GM23248 (cell line): Measurements from ENCODE around the gene CCND2. TPM values are rescaled to one million over a fixed set of nuclear protein-coding genes. Genes with fewer than 3 reads are reported as not detected.

ENCODE experiments used
- DNase-seq: peaks from one replicate; pipeline ENCODE4 v3.0.0-alpha.2; 2015
- H2AFZ ChIP-seq: fragments of 200-600 bp; sonication (generic); 2 replicates; pipeline ENCODE4 v1.6.1; 2016; ENCODE audit warnings: antibody characterized with exemption
- H3F3A ChIP-seq: fragments of 200-600 bp; sonication (generic); 2 replicates; pipeline ENCODE4 v1.6.1; 2016; ENCODE audit warnings: mild to moderate bottlenecking, antibody characterized with exemption, mixed run types; ENCODE audit not compliant: insufficient read depth
- H3K27ac ChIP-seq: fragments of 200-600 bp; sonication (generic); 2 replicates; pipeline ENCODE4 v1.5.1; 2016; ENCODE audit warnings: mild to moderate bottlenecking
- H3K27me3 ChIP-seq: fragments of 200-600 bp; sonication (generic); replicated peaks from 2 replicates; pipeline ENCODE4 v1.6.1; 2016; ENCODE audit warnings: mild to moderate bottlenecking; ENCODE audit not compliant: insufficient read depth
- H3K36me3 ChIP-seq: fragments of 200-600 bp; sonication (generic); 2 replicates; pipeline ENCODE4 v1.6.1; 2016; ENCODE audit warnings: low read depth, mild to moderate bottlenecking
- H3K4me1 ChIP-seq: fragments of 200-600 bp; sonication (generic); 2 replicates; pipeline ENCODE4 v1.6.1; 2016; ENCODE audit warnings: mild to moderate bottlenecking; ENCODE audit not compliant: insufficient read depth
- H3K4me2 ChIP-seq: fragments of 200-600 bp; sonication (generic); one replicate; pipeline ENCODE4 v1.6.1; 2016; ENCODE audit warnings: mild to moderate bottlenecking; ENCODE audit not compliant: unreplicated experiment
- H3K4me3 ChIP-seq: fragments of 200-600 bp; sonication (generic); 2 replicates; pipeline ENCODE4 v1.5.1; 2016; ENCODE audit warnings: mild to moderate bottlenecking
- H3K79me2 ChIP-seq: fragments of 200-600 bp; sonication (generic); 2 replicates; pipeline ENCODE4 v1.6.1; 2016; ENCODE audit warnings: mild to moderate bottlenecking; ENCODE audit not compliant: insufficient read depth
- H3K9ac ChIP-seq: fragments of 200-600 bp; sonication (generic); 2 replicates; pipeline ENCODE4 v1.6.1; 2016; ENCODE audit warnings: mild to moderate bottlenecking
- H3K9me2 ChIP-seq: fragments of 200-600 bp; sonication (generic); 2 replicates; pipeline ENCODE4 v1.6.1; 2016; ENCODE audit warnings: mixed run types, mild to moderate bottlenecking, moderate library complexity; ENCODE audit not compliant: insufficient read depth
- H3K9me3 ChIP-seq: fragments of 200-600 bp; sonication (generic); one replicate; pipeline ENCODE4 v1.6.1; 2017; ENCODE audit warnings: low read depth
- H4K20me1 ChIP-seq: fragments of 200-600 bp; sonication (generic); 2 replicates; pipeline ENCODE4 v1.6.0; 2016; ENCODE audit not compliant: insufficient read depth
- EZH2 ChIP-seq: fragments of 200-600 bp; sonication (generic); IDR thresholded peaks from 2 replicates; pipeline ENCODE4 v1.6.1; 2018; ENCODE audit warnings: antibody characterized with exemption, mild to moderate bottlenecking; ENCODE audit not compliant: insufficient read depth, poor library complexity, severe bottlenecking
- EZH2phosphoT487 ChIP-seq: fragments of 200-600 bp; sonication (generic); IDR thresholded peaks from 2 replicates; pipeline ENCODE4 v1.6.1; 2018; ENCODE audit warnings: antibody characterized with exemption, moderate library complexity, mild to moderate bottlenecking, low read depth; ENCODE audit not compliant: insufficient read depth
- WGBS, 2 experiments: methylation state at CpG; one replicate each; pipeline ENCODE4 v1.1.6; 2015 to 2017; ENCODE audit warnings: low lambda C conversion rate in 2 of 2, low coverage in 1 of 2; ENCODE audit errors: missing lambda C conversion rate in 2 of 2; 5-methylcytosine and 5-hydroxymethylcytosine counted together
- in situ Hi-C: fragments of 300-500 bp; cut with MboI; formaldehyde crosslinking; loops from 2 replicates; pipeline ENCODE4 v1.15.0; 2020
- polyA plus RNA-seq: library from polyadenylated mRNA; unstranded; fragments of >200 nt; fragmentation: Nextera tagmentation; extraction: Ambion mirVana; gene quantifications from 2 replicates; pipeline ENCODE4 v1.2.1, GENCODE V29; 2016
- total RNA-seq: library from RNA; depleted of rRNA; stranded (reverse); fragments of >200 nt; shearing (Covaris generic); gene quantifications from 2 replicates; pipeline ENCODE4 v1.2.3, GENCODE V29; 2014

Gene CCND2
- total and polyA plus RNA-seq, 2 experiments from 2014 or later = 2.9 to 4.9 TPM

- H3K9ac ChIP-seq = peak overlapping the region; percentile 68; the same call in 1 of the 2 replicates
- peak overlapping the region; percentile 53 for H2AFZ ChIP-seq
- H3K4me2 ChIP-seq = peak overlapping the region; percentile 76
- 24 to 26% methylated on average over 14 of the region's 14 CpGs for WGBS, 2 experiments
- H3K4me1 ChIP-seq = no peaks in the 10 kb centered on the region
- no peak for TF ChIP-seq EZH2phosphoT487
- TF ChIP-seq EZH2 = no peak
- peaks cover 79% of the 10 kb centered on the region for H3K27me3 ChIP-seq
- H4K20me1 ChIP-seq = no peaks in the 10 kb centered on the region
- no peaks in the 10 kb centered on the region for H3K79me2 ChIP-seq
- no peaks in the 10 kb centered on the region for H3K36me3 ChIP-seq
- H3F3A ChIP-seq = no peaks in the 10 kb centered on the region
- H3K9me2 ChIP-seq = no peaks in the 10 kb centered on the region
- no peak overlapping the region for H3K27ac ChIP-seq
- H3K9me3 ChIP-seq = no peaks in the 10 kb centered on the region
- peak overlapping the region; percentile 58 for H3K4me3 ChIP-seq
- in situ Hi-C loops = loop anchor here (10.0 kb wide), 1 partner anchor 381 kb away; no protein-coding TSS in a partner anchor
- no peak for DNase-seq
Observed at GRCh38 chr12:4275870-4276301, 2.3 kb downstream of the CCND2 start.

DNA sequence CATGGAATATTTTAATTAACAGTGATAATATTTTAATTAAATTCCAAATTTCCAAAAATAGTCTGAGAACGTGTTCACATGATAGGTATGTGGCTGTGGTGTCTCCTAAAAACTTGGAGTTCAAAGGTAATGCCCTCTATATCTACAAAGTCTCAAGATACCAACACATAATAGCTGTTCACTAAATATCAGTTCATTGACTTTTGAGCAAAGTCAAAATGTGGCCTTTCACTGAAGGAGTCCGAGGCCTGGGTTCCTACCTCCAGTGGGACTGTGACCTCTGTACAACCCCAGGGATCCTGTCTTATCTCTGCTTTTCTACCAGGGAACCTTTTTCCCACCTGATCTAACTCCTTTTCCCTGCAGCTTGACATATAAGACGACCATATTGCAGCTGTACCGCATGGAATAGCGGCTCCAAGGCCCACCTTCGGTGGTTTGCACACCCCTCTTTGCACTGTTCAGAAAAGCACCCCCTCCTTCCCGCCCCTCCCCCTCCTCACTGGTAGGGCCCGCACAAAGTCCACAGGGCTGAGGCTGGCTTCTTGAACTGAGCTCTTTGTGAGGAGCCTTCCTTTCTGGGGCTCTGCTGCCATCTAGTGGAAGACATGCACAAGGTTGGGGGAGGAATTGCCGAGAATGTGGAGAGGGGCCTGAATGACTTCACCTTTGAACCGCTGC, 3.1 kb downstream of the CCND2 start:
- H3F3A ChIP-seq = no peaks in the 10 kb centered on the region
- no peak overlapping the region for H2AFZ ChIP-seq
- H4K20me1 ChIP-seq = no peaks in the 10 kb centered on the region
- no peaks in the 10 kb centered on the region for H3K9me2 ChIP-seq
- H3K9me3 ChIP-seq = no peaks in the 10 kb centered on the region
- no peaks in the 10 kb centered on the region for H3K79me2 ChIP-seq
- no peak overlapping the region for H3K4me2 ChIP-seq
- no peak overlapping the region for H3K27ac ChIP-seq
- 1 to 2% methylated on average over 10 of the region's 10 CpGs for WGBS, 2 experiments
- H3K4me3 ChIP-seq = no peak overlapping the region
- in situ Hi-C loops = loop anchor here (10.0 kb wide), 1 partner anchor 382 kb away; no protein-coding TSS in a partner anchor
- TF ChIP-seq EZH2phosphoT487 (0 out of 2 replicates have a peak, but pooled peaks have one; percentile 27), EZH2 (no peak)
- peaks cover 71% of the 10 kb centered on the region for H3K27me3 ChIP-seq
- no peaks in the 10 kb centered on the region for H3K4me1 ChIP-seq
- H3K36me3 ChIP-seq = no peaks in the 10 kb centered on the region
- H3K9ac ChIP-seq = no peak overlapping the region
- peak; percentile 80 for DNase-seq

DNA sequence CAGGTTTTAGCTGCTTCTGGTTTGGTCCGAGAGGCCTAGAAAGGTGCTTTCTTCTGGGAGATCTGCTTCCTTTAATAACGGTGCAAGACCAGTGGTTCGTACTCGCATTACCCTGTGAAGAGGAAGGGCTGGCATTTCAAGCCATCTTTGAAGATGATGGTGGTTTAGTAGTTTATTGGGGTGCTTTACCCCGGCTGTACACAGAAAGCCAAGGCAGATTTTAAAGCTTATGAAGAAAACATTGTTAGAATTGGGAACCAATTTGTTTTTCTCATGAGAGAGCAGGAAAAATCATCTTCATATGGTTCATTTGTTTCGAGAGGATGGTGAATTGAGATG, 3.6 kb downstream of the CCND2 start:
- H3K9me2 ChIP-seq = no peaks in the 10 kb centered on the region
- H3K4me3 ChIP-seq = no peak overlapping the region
- H3K27me3 ChIP-seq = peaks cover 67% of the 10 kb centered on the region
- in situ Hi-C loops = loop anchor here (10.0 kb wide), 1 partner anchor 382 kb away; no protein-coding TSS in a partner anchor
- H3K4me2 ChIP-seq = no peak overlapping the region
- H3K36me3 ChIP-seq = no peaks in the 10 kb centered on the region
- no peaks in the 10 kb centered on the region for H3K9me3 ChIP-seq
- no peak overlapping the region for H3K27ac ChIP-seq
- H3K79me2 ChIP-seq = no peaks in the 10 kb centered on the region
- no peak for DNase-seq
- 17 to 19% methylated on average over 6 of the region's 6 CpGs for WGBS, 2 experiments
- no peak overlapping the region for H3K9ac ChIP-seq
- no peak overlapping the region for H2AFZ ChIP-seq
- no peaks in the 10 kb centered on the region for H3K4me1 ChIP-seq
- H3F3A ChIP-seq = no peaks in the 10 kb centered on the region
- TF ChIP-seq EZH2phosphoT487 (no peak), EZH2 (no peak)
- no peaks in the 10 kb centered on the region for H4K20me1 ChIP-seq

DNA sequence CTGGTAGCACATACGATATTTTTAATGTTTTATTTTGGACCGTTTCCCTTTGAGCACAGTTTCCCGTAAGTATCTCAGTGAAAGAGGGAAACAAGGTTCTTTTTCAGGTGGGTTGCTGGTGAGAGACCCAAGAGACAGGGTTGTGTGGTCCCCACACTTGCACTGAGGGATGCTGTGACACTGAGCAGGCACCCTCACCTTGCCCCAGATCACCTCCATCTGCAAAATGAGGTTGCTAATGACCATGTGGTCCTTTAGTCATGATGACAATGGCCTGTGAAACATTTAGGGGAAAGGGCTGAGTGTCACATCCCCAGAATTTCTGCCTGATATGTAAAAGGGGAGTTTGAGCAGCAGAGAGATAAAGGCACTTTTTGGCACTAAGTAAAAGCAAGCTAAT, 4.3 kb downstream of the CCND2 start:
- 78 to 81% methylated on average over 3 of the region's 3 CpGs for whole genome bisulfite sequencing, 2 experiments
- TF ChIP-seq EZH2 (no peak), EZH2phosphoT487 (no peak)
- Histone ChIP-seq H3K79me2 (no peaks in the 10 kb centered on the region), H3K27ac (no peak overlapping the region), H4K20me1 (no peaks in the 10 kb centered on the region), H3K36me3 (no peaks in the 10 kb centered on the region), H3F3A (no peaks in the 10 kb centered on the region), H3K4me1 (no peaks in the 10 kb centered on the region), H3K27me3 (peaks cover 64% of the 10 kb centered on the region), H3K9me2 (no peaks in the 10 kb centered on the region), H3K9me3 (no peaks in the 10 kb centered on the region), H3K9ac (no peak overlapping the region), H2AFZ (no peak overlapping the region), H3K4me2 (no peak overlapping the region), H3K4me3 (no peak overlapping the region)
- DNase-seq = no peak
- in situ Hi-C loops = loop anchor here (10.0 kb wide), 1 partner anchor 383 kb away; no protein-coding TSS in a partner anchor
